Suppressor macrophage treated with lipopolysaccharide for 1 hour (primary cell): Measurements from ENCODE around the gene MEF2B.
"Not testable (repeated sequence)": the region's sequence is repeated elsewhere in the genome, so short reads cannot be mapped to it uniquely, and the experiment has no call there.

ENCODE experiments used
- DNase-seq, 3 donors: peaks; one replicate each; pipeline ENCODE4 v3.0.0-alpha.2; 2020 to 2022

The MEF2B gene

DNA sequence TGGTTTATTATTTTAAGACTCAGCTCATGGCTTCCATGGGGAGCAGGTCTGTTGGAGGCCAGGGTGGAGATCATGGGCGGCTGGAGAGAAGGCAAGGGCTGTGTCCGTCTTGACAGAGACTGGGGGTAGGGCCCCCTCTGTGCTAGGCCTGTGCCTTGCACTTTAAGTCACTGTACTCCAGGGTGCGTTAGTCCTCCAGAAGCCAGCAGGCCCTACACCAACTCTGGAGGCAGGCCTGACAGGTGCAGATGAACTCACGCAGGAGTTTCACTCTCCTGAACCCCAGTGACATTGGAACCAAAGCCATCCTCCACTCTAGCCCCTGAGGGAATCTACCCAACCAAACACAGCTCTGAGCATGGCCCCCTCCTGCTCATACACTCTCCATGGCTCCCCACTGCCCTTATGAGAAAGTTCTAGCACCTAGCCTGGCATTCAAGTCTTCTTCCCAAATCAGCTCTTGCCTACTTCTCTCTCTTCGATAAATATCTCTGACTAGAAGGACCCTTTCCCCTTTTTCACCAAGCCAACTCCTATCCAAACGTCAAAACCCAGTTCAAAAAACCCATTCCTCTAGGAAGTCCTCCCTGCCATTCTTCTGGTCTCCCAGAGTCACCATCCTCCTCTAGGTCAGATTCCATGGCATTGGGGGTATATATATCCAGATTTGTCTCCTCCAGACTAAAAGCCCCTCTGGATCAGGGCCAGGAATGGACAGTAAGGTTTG lies 15.1 kb downstream of the MEF2B start:
- DNase-seq, result no peak

GRCh38 chr19:19152668-19153384 lies 17.2 kb downstream of the MEF2B start:
- no peak for DNase-seq

- no peak for DNase-seq
Measured at GRCh38 chr19:19151418-19151817, 18.6 kb downstream of the MEF2B start.

- DNase-seq, result no peak
Measured at GRCh38 chr19:19149435-19149834, 20.6 kb downstream of the MEF2B start.

GRCh38 chr19:19148504-19148903 lies 21.6 kb downstream of the MEF2B start:
- not testable (repeated sequence) for DNase-seq

DNA sequence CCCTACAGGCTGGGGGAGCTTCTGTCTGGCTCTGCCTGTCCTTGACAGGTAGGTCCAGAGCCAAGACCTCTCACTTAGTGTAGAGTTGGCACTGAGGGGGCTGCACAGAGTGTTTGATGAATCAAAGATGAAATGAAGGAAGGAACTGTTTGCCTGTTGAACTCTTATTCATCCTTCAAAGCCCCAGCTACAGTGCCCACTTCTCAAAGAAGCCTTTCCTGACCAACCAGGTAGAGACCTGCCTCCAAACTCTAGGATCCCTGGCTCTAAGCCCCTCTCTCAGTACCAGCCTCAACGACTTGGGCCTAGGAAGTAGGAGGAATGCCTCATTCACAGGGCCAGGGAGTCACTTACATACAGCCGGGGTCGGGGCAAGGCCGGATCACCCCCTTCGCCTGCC lies 22.7 kb downstream of the MEF2B start:
- DNase-seq, result no peak

- no peak for DNase-seq
Measured at GRCh38 chr19:19146865-19147264, 23.2 kb downstream of the MEF2B start.

DNA sequence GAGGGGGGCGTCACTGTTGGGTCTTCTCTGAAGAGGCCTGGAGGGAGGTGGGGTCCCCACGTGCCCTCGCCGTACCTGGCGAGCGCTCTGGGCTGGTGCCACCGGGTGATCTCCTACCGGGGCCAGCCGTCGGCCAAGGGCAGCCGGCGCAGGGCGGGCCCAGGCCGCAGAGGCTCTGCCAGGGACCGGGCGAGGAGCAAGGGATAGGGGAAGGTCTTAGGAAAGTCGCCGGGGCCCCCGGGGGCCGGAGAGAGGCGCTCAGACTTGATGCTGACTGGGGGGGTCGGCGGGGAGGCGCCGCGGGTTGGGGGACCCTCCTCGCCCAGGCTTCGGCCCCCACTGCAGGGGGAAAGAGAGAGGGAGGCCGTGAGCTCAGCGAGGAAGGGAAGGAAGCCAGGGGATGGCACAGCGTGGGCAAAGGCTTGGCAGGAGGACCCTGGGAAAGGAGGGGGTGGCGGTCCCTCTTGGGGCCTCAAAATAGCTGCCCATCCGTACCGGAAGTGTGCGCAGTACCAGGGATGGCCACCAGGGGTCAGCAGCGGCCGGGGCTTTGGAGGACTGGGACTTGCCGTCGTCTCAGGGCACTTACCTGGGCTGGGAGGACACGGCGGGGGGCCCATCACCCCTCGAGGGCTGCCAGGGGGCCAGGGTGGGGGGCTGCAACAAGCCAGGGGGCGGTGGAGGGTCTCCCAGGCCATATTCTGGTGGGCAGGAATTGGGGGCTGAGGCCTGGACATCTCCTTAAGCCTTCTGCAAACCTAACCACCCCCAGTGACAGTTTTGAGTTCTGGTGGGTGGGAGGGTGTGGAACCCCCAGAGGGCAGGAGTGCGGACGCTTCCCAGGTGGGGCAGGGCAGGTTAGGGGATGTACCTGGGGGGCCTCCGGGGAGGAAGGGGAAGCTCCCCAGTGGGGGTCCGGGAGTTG lies 24.1 kb downstream of the MEF2B start:
- DNase-seq, result peak; percentile 65 to 82 (median 78)

DNA sequence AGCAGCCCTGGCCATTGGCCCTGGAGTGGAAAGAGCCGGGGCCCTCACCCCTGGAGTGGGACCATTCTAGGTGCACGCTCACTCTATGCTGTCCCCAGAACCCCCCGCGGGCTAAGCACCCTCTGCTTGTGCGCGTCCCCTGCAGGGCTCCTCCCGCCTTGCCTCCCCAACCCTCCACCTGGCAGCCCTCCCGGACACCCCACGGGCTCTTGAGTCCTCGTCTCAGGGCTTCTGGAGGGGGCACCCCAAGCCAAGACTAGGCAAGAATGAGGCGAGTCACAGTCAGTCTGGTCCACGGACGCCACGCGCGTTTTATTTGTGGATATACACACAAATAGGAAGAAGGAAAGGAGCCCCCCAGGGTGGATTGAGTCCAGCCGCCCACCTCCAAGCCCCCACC lies 24.8 kb downstream of the MEF2B start:
- DNase-seq, result no peak

- no peak for DNase-seq
Measured at GRCh38 chr19:19142347-19142746, 27.7 kb downstream of the MEF2B start.

GRCh38 chr19:19140476-19140875 lies 29.6 kb downstream of the MEF2B start:
- DNase-seq, result no peak

- no peak for DNase-seq
Measured at GRCh38 chr19:19139876-19140229, 30.2 kb downstream of the MEF2B start.

- DNase-seq, result peak; percentile 97 to 98 (median 97)
Measured at GRCh38 chr19:19138109-19138981, 31.7 kb downstream of the MEF2B start, which contains the start of gene TMEM161A. TSS of gene TMEM161A (minus strand) at chr19:19138478. CDS start at chr19:19138428, 50 bp downstream.

DNA sequence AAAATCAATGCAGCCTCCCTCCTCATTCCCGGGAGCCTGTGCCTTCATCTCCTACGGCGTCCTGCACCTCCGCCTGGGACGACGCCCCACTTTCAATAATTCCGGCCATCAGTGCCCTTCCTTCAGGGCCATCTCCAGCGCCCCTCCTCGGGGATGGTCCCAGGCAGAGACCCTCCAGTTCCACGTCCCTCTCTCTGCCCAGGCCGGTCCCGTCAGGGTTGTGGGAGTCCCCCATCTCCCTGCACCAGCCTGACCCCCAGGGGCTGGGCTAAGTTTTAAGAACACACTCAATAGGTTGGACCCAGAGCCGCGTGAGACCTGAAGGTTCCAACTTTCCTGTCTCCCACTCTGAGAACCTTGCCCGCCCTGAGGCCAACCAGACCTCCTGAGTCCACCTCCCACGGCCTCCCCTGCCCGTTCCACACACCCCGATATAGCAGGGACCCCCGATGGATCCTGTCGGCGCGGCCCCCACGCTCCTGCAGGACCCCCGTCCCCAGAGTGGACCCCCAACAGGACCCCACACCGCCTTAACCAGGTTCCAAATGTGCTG lies 32.4 kb downstream of the MEF2B start:
- DNase-seq, result no peak

- not testable (repeated sequence) for DNase-seq
Measured at GRCh38 chr19:19135713-19136112, 34.4 kb downstream of the MEF2B start.

- peak in 1 of 3 donors; percentile 26 for DNase-seq
Measured at GRCh38 chr19:19134687-19135158, 35.3 kb downstream of the MEF2B start.

- DNase-seq, result no peak
Measured at GRCh38 chr19:19133985-19134384, 36.1 kb downstream of the MEF2B start.

GRCh38 chr19:19132912-19133311 lies 37.2 kb downstream of the MEF2B start:
- DNase-seq, result no peak

- DNase-seq, result no peak
Measured at GRCh38 chr19:19131989-19132388, 38.1 kb downstream of the MEF2B start.

DNA sequence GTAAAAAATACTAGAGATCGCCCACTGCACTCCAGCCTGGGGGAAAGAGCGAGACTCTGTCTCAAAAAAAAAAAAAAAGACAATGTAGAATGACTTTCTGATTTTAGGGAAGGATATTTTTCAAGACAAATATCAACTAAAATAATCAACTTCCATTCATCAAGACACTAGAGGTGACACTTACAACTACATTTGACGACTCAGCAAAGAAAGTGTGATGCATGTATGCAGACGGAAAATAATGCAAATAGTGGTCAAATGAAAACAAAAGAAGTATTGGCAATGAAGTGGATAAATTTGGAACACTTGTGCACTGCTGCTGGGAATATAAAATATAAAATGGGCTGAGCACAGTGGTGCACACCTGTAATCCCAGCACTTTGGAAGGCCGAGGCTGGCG lies 44.0 kb downstream of the MEF2B start:
- DNase-seq, result no peak

GRCh38 chr19:19123386-19123785 lies 46.7 kb downstream of the MEF2B start:
- DNase-seq, result no peak

GRCh38 chr19:19122902-19123301 lies 47.2 kb downstream of the MEF2B start:
- DNase-seq, result no peak
